BJ (cell line): ENCODE results near the gene EPC1. TPM values are rescaled to one million over a fixed set of nuclear protein-coding genes. Genes with fewer than 3 reads are reported as not detected.
A peak's percentile ranks its signal among the peaks of the same experiment; 100 is the strongest.

ENCODE experiments used
- CTCF ChIA-PET: fragments of 350-600 bp; formaldehyde crosslinking; extraction: SDS; loops from one replicate; lab custom pipeline; 2021; ENCODE audit warnings: antibody characterized with exemption, inconsistent platforms; lab: Yijun Ruan, JAX
- POLR2A ChIA-PET: fragments of 300-600 bp; sonication (Branson Sonifier 250); formaldehyde crosslinking; extraction: SDS; loops from one replicate; lab custom pipeline; 2021; ENCODE audit warnings: antibody characterized with exemption; lab: Charles Lee
- DNase-seq: peaks from one replicate; pipeline ENCODE4 v3.0.0-alpha.2; 2011; ENCODE audit warnings: low read depth
- H3K27me3 ChIP-seq: 2 replicates; pipeline ENCODE4 v1.6.0; 2011; ENCODE audit warnings: low read length; ENCODE audit not compliant: control insufficient read depth, insufficient read depth
- H3K36me3 ChIP-seq: 2 replicates; pipeline ENCODE4 v1.5.1; 2011; ENCODE audit warnings: low read length; ENCODE audit not compliant: control insufficient read depth, insufficient read depth
- H3K4me3 ChIP-seq: 2 replicates; pipeline ENCODE4 v1.5.1; 2011; ENCODE audit warnings: low read depth, mild to moderate bottlenecking, control low read depth, low read length
- CTCF ChIP-seq: IDR thresholded peaks from 2 replicates; pipeline ENCODE4 v1.5.1; 2011; ENCODE audit warnings: low read depth, mild to moderate bottlenecking, control low read depth, inconsistent platforms, low read length, moderate library complexity; ENCODE audit not compliant: insufficient read depth
- polyA plus RNA-seq: library from polyadenylated mRNA; depleted of rRNA; stranded (reverse); fragments of >200 nt; gene quantifications from 2 replicates; pipeline ENCODE4 v1.2.3, GENCODE V29; 2011

Gene EPC1
- polyA plus RNA-seq, 1 experiment: 21.6 TPM

GRCh38 chr10:32337350-32337749 is 9.6 kb downstream of the EPC1 start:
- no peak for DNase-seq
- ChIA-PET POLR2A (interaction anchor here (0.6 kb wide), 1 partner anchor 23 kb away, joined by 4 read pairs; no protein-coding TSS in a partner anchor), CTCF (interaction anchor here (1.3 to 3.2 kb wide), 2 partner anchors 9 kb away, joined by 4 to 21 read pairs; no protein-coding TSS in a partner anchor)
- H3K36me3 ChIP-seq: no peaks in the 10 kb centered on the region
- H3K4me3 ChIP-seq: no peak overlapping the region
- no peaks in the 10 kb centered on the region for H3K27me3 ChIP-seq
- no peak for TF ChIP-seq CTCF

- POLR2A ChIA-PET: interaction anchor here (0.6 kb wide), 2 partner anchors 9 to 16 kb away, joined by 3 read pairs; no protein-coding TSS in a partner anchor
- TF ChIP-seq CTCF: no peak
- Histone ChIP-seq H3K4me3 (no peak overlapping the region), H3K27me3 (no peaks in the 10 kb centered on the region), H3K36me3 (no peaks in the 10 kb centered on the region)
- DNase-seq: no peak
- CTCF ChIA-PET: interaction anchor here (3.1 kb wide), 1 partner anchor 12 kb away, joined by 17 read pairs; no protein-coding TSS in a partner anchor
Measured at GRCh38 chr10:32333849-32334248, 13.1 kb downstream of the EPC1 start.

GRCh38 chr10:32332299-32332750 is 14.6 kb downstream of the EPC1 start:
- DNase-seq: peak; percentile 6
- CTCF ChIA-PET: interaction anchor here (3.1 kb wide), 1 partner anchor 14 kb away, joined by 17 read pairs; no protein-coding TSS in a partner anchor

GRCh38 chr10:32331606-32332005 is 15.4 kb downstream of the EPC1 start:
- no peak overlapping the region for H3K4me3 ChIP-seq
- no peak for DNase-seq
- TF ChIP-seq CTCF: no peak
- H3K36me3 ChIP-seq: no peaks in the 10 kb centered on the region
- POLR2A ChIA-PET: no interaction called here
- CTCF ChIA-PET: interaction anchor here (1.0 to 3.1 kb wide), 2 partner anchors 14 to 31 kb away, joined by 3 to 17 read pairs; no protein-coding TSS in a partner anchor
- H3K27me3 ChIP-seq: no peaks in the 10 kb centered on the region

More at GRCh38 chr10:32332299-32332750, 14.6 kb downstream of the EPC1 start:
- H3K4me3 ChIP-seq: no peak overlapping the region
- H3K27me3 ChIP-seq: no peaks in the 10 kb centered on the region
- POLR2A ChIA-PET: no interaction called here
- no peaks in the 10 kb centered on the region for H3K36me3 ChIP-seq
- TF ChIP-seq CTCF: no peak

- POLR2A ChIA-PET: interaction anchor here (1.5 kb wide), 1 partner anchor 12 kb away, joined by 4 read pairs; no protein-coding TSS in a partner anchor
- Histone ChIP-seq H3K36me3 (no peaks in the 10 kb centered on the region), H3K4me3 (no peak overlapping the region), H3K27me3 (no peaks in the 10 kb centered on the region)
- TF ChIP-seq CTCF: no peak
- no peak for DNase-seq
- CTCF ChIA-PET: interaction anchor here (0.7 to 1.8 kb wide), 3 partner anchors 12 to 74 kb away, joined by 3 to 7 read pairs (median 3); no protein-coding TSS in a partner anchor
Measured at GRCh38 chr10:32330214-32330613, 16.7 kb downstream of the EPC1 start.
